Osteoblast (primary cell): ENCODE measurements around the gene FRMPD3. TPM values are rescaled to one million over a fixed set of nuclear protein-coding genes. Genes with fewer than 3 reads are reported as not detected.
A peak's percentile ranks its signal among the peaks of the same experiment; 100 is the strongest.

Experiments
- DNase-seq: peaks from one replicate; pipeline ENCODE4 v3.0.0; 2011; ENCODE audit warnings: low spot score, mixed read lengths; ENCODE audit not compliant: insufficient read length; ENCODE audit errors: missing footprints
- H2AFZ ChIP-seq: 2 replicates; pipeline ENCODE4 v1.6.0; 2011; ENCODE audit warnings: mild to moderate bottlenecking, low read length
- H3K27ac ChIP-seq: 2 replicates; pipeline ENCODE4 v1.5.1; 2011; ENCODE audit warnings: mild to moderate bottlenecking, low read depth, low read length, moderate library complexity
- H3K27me3 ChIP-seq: 2 replicates; pipeline ENCODE4 v1.6.0; 2012; ENCODE audit warnings: mild to moderate bottlenecking, control low read depth, inconsistent platforms, low read length, moderate library complexity; ENCODE audit not compliant: insufficient read depth
- H3K36me3 ChIP-seq: 2 replicates; pipeline ENCODE4 v1.5.1; 2011; ENCODE audit warnings: mild to moderate bottlenecking, low read length, control low read depth, moderate library complexity; ENCODE audit not compliant: insufficient read depth
- H3K4me1 ChIP-seq: 2 replicates; pipeline ENCODE4 v1.5.1; 2011; ENCODE audit warnings: mild to moderate bottlenecking, low read length, control low read depth, moderate library complexity; ENCODE audit not compliant: insufficient read depth
- H3K4me2 ChIP-seq: 2 replicates; pipeline ENCODE4 v1.6.0; 2011; ENCODE audit warnings: mild to moderate bottlenecking, low read length; ENCODE audit not compliant: insufficient read depth
- H3K4me3 ChIP-seq: fragments of 200-600 bp; sonication (generic); 3 replicates; pipeline ENCODE4 v1.5.1; 2012; ENCODE audit warnings: mild to moderate bottlenecking, low read length, inconsistent platforms; ENCODE audit not compliant: insufficient read depth
- H3K79me2 ChIP-seq: 2 replicates; pipeline ENCODE4 v1.6.0; 2012; ENCODE audit warnings: mild to moderate bottlenecking, low read length, control low read depth, inconsistent platforms; ENCODE audit not compliant: insufficient read depth
- H3K9me3 ChIP-seq: 2 replicates; pipeline ENCODE4 v1.5.1; 2011; ENCODE audit warnings: low read depth, low read length, control low read depth
- H4K20me1 ChIP-seq: 2 replicates; pipeline ENCODE4 v1.6.0; 2012; ENCODE audit warnings: mild to moderate bottlenecking, low read length, control low read depth; ENCODE audit not compliant: insufficient read depth
- total RNA-seq: library from RNA; depleted of rRNA; stranded (reverse); fragments of >200 nt; gene quantifications from 2 replicates; pipeline ENCODE4 v1.2.3, GENCODE V29; 2012
- TF ChIP-seq, protein P1 (sequence below): IDR thresholded peaks from 2 replicates; pipeline ENCODE4 v1.5.1; 2011; ENCODE audit warnings: mild to moderate bottlenecking, low read depth, low read length, moderate library complexity; ENCODE audit errors: extremely low read depth

The FRMPD3 gene
- under 0.01 TPM in 2 replicates for total RNA-seq

DNA sequence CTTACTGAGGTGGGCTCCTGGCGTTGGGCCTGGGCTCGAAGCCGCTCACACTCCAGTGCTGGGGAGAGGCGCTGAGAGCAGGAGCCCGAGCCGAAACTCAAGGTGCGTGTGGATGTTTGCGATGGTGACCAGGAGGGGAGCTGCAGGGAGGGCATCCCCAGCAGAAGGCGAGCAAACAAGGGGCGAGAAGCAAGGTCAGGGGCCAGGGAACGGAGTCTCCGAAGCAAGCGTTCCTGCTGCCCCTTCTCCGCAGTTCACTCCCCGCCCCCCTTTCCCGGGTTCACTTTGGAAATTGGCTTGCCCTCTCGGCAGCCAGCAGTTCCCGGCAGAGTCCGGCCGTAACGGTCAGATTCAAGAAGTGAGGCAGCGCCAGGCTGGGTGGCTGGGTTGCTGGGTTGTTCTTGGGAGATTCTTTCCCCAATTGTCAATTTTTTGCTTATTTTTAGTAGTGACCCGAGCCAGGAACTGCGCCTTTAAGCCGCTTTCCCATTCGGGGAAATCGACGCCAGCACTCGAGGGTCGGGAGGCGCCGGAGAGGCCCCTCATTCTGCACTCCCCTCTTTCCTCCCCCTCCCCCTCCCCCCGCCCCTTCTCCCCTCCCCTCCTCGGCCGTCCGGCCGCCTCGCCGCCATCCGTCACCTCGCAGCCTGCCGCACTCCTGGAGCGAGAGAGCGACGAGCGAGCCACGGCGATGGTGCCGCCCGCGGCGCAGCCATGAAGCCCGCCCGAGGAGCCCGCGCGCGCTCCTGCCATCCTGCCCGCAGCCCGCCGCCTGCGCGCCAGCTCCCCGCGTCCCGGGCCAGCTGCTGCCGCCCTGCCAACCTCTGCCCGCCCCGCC is at the start of gene FRMPD3:
TSS of gene FRMPD3 (plus strand) at position 655 of the 838 bp plus-strand sequence. CDS start 76,937 bp downstream, outside the sequence.
- Histone ChIP-seq H3K9me3 (no peaks in the 10 kb centered on the region), H3K27ac (no peak within 1 kb of the TSS), H3K27me3 (peaks cover 74% of the 10 kb centered on the region), H3K79me2 (no peaks in the 10 kb centered on the region), H3K4me1 (no peaks in the 10 kb centered on the region), H3K4me3 (no peak within 1 kb of the TSS), H3K36me3 (no peaks in the 10 kb centered on the region), H2AFZ (no peak within 1 kb of the TSS), H3K4me2 (peak within 1 kb of the TSS; percentile 43), H4K20me1 (no peaks in the 10 kb centered on the region)
- TF ChIP-seq, protein P1, sequence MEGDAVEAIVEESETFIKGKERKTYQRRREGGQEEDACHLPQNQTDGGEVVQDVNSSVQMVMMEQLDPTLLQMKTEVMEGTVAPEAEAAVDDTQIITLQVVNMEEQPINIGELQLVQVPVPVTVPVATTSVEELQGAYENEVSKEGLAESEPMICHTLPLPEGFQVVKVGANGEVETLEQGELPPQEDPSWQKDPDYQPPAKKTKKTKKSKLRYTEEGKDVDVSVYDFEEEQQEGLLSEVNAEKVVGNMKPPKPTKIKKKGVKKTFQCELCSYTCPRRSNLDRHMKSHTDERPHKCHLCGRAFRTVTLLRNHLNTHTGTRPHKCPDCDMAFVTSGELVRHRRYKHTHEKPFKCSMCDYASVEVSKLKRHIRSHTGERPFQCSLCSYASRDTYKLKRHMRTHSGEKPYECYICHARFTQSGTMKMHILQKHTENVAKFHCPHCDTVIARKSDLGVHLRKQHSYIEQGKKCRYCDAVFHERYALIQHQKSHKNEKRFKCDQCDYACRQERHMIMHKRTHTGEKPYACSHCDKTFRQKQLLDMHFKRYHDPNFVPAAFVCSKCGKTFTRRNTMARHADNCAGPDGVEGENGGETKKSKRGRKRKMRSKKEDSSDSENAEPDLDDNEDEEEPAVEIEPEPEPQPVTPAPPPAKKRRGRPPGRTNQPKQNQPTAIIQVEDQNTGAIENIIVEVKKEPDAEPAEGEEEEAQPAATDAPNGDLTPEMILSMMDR = no peak
- peak; percentile 76 for DNase-seq

DNA sequence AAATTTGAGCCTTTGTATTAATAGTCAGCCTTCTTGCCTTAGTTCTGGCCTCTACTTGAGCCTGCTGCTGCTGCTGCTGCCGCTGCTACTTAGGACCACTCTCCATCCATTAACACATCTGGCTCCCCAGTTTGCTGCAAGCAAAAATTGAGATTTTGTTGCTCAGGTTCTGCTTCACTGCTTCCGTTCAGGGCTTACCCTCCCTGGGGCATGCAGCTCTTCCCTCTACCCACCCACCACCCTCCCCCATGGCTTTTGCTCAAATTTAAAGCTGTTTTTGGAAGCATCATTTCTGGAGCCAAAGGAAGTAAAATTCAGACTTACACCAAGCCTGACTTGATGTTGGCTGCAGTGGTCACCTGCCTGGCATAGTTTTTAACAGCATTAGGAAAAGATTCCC is 28.9 kb upstream of the FRMPD3 start:
- TF ChIP-seq, protein P1 = no peak
- Histone ChIP-seq H3K27me3 (peaks cover 24% of the 10 kb centered on the region), H3K4me3 (no peak overlapping the region), H3K79me2 (no peaks in the 10 kb centered on the region), H4K20me1 (no peaks in the 10 kb centered on the region), H3K4me1 (no peaks in the 10 kb centered on the region), H3K9me3 (no peaks in the 10 kb centered on the region), H3K27ac (no peak overlapping the region), H3K4me2 (no peak overlapping the region), H2AFZ (no peak overlapping the region), H3K36me3 (no peaks in the 10 kb centered on the region)
- DNase-seq = no peak

DNA sequence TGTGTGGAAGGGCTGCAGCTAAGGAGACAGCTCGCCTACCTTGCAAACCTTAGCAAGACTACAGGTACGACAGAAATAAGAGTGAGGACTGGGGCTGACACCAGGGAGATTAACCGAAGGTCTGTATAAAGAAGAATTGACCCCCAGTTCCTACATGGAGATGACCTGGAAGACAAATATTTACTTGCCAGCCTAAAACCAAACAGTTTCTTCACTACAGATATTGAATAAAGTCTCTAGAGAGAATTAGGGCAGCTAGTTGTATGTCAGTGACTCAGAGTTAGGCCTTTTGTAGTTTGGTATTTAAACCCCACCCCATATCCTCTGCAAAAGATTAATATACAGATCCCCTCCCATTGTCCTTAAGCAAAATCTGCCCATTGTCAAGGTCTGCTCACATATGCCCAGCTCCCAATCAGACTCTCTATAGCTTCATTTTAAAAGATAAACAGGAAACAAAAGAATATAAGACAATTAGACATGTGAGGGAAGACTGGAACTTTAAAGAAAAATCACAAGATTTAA is 28.1 kb upstream of the FRMPD3 start:
- DNase-seq = no peak
- Histone ChIP-seq H3K36me3 (no peaks in the 10 kb centered on the region), H3K27me3 (peaks cover 23% of the 10 kb centered on the region), H3K4me2 (no peak overlapping the region), H3K79me2 (no peaks in the 10 kb centered on the region), H3K27ac (no peak overlapping the region), H3K4me1 (no peaks in the 10 kb centered on the region), H3K9me3 (no peaks in the 10 kb centered on the region), H2AFZ (no peak overlapping the region), H3K4me3 (no peak overlapping the region), H4K20me1 (no peaks in the 10 kb centered on the region)
- TF ChIP-seq, protein P1 = no peak

DNA sequence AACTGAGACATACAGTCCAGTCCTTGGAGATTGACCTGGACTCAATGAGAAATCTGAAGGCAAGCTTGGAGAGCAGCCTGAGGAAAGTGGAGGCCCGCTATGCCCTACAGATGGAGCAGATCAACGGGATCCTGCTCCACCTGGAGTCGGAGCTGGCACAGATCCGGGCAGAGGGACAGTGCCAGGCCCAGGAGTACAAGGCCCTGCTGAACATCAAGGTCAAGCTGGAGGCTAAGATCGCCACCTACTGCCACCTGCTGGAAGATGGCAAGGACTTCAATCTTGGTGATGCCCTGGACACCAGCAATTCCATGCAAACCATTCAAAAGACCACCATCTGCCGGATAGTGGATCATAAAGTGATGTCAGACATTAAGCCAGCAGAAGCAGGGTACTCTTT is 20.4 kb upstream of the FRMPD3 start:
- H3K4me3 ChIP-seq = no peak overlapping the region
- no peaks in the 10 kb centered on the region for H3K4me1 ChIP-seq
- H3K27ac ChIP-seq = no peak overlapping the region
- H3K36me3 ChIP-seq = no peaks in the 10 kb centered on the region
- H3K79me2 ChIP-seq = no peaks in the 10 kb centered on the region
- no peak overlapping the region for H2AFZ ChIP-seq
- DNase-seq = no peak
- H3K4me2 ChIP-seq = no peak overlapping the region
- no peaks in the 10 kb centered on the region for H3K9me3 ChIP-seq
- H4K20me1 ChIP-seq = no peaks in the 10 kb centered on the region
- peaks cover 16% of the 10 kb centered on the region for H3K27me3 ChIP-seq
- TF ChIP-seq, protein P1 = peak; percentile 45
